Measurements from ENCODE around the gene ECT2. TPM values are rescaled to one million over a fixed set of nuclear protein-coding genes. Genes with fewer than 3 reads are reported as not detected.
"Not testable (repeated sequence)": the region's sequence is repeated elsewhere in the genome, so short reads cannot be mapped to it uniquely, and the experiment has no call there.

ECT2 gene
- total RNA-seq, 4 donors from 2014 or later, result 7.0 to 11.0 (median 9.0) TPM

GRCh38 chr3:172746475-172746874 is 4.1 kb upstream of the ECT2 start:
- no peak for TF ChIP-seq CTCF (IDR thresholded peaks at IDR 0.05)
- no peak for DNase-seq (ENCODE audit: low spot score)
- no peak for ATAC-seq (ENCODE audit: low FRiP score)

GRCh38 chr3:172749230-172749965 is 1.1 kb upstream of the ECT2 start:
- ATAC-seq (ENCODE audit: low FRiP score), result peak; percentile 59
- DNase-seq (ENCODE audit: low spot score), result no peak
- TF ChIP-seq CTCF (IDR thresholded peaks at IDR 0.05), result no peak

GRCh38 chr3:172750069-172750367 is 508 bp upstream of the ECT2 start:
- ATAC-seq (ENCODE audit: low FRiP score) (peak; percentile 2), DNase-seq (ENCODE audit: low spot score) (no peak)
- no peak for TF ChIP-seq CTCF (IDR thresholded peaks at IDR 0.05)

- ATAC-seq (ENCODE audit: low FRiP score), result no peak
- TF ChIP-seq CTCF (IDR thresholded peaks at IDR 0.05), result no peak
These were observed 714 bp downstream of the ECT2 start for GRCh38 chr3:172751175-172751704.

GRCh38 chr3:172752651-172753050 is 2.1 kb downstream of the ECT2 start:
- no peak for TF ChIP-seq CTCF (IDR thresholded peaks at IDR 0.05)
- no peak for ATAC-seq (ENCODE audit: low FRiP score)
- DNase-seq (ENCODE audit: low spot score), result no peak

More at GRCh38 chr3:172751175-172751704, 714 bp downstream of the ECT2 start:
- no peak for DNase-seq (ENCODE audit: low spot score)

- no peak for TF ChIP-seq CTCF (IDR thresholded peaks at IDR 0.05)
- DNase-seq (ENCODE audit: low spot score) (no peak), ATAC-seq (ENCODE audit: low FRiP score) (no peak)
These were observed 2.6 kb downstream of the ECT2 start for GRCh38 chr3:172753125-172753524.

GRCh38 chr3:172760416-172760815 is 9.9 kb downstream of the ECT2 start:
- DNase-seq (ENCODE audit: low spot score); ATAC-seq (ENCODE audit: low FRiP score): not testable (repeated sequence)
